ENCODE measurements around the gene TFDP1. TPM values are rescaled to one million over a fixed set of nuclear protein-coding genes. Genes with fewer than 3 reads are reported as not detected.

The TFDP1 gene
- polyA plus RNA-seq, 3 donors: 30.3 to 54.0 (median 37.6) TPM

DNA sequence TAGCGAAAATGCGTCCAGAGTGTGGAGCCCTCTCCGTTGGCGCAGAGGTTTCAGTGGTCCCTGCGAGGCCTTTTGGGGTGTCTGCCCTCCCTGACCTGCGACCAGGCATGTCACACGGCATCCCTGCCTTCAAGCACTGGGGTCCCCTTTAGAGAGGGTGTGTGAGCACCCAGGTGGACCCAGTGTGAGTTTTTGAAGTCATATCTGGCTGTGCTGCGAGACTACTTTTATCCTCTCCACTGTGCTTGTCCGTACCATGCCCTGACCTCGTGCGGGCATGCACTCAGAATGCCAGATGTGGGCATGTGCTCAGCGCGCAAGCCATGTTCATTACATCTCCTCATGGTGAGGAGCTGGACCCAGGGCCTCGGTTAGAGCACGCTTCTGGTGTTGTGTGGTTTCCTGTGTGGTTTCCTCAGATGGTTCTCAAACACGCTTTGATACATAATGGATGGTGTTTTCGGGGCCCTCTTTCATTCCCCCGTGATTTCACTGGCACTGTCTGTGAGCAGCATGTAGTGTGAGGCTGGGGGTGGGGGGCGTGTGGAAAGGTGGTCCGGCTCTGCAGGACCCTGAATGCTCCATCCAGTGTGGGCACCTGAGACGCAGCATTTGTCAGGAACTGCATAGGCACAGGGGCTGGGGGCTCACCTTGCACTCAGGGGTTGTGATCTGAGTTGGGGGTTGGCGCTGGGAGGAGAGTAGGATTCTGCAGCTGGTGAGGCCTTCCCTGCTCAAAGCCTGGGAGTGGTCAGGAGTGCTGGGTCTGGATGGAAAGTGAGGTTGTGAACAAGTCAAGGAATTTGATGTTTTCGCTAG lies 2.3 kb downstream of the TFDP1 start:
- H3K27ac Mint-ChIP-seq: peak overlapping the region in 5 of 7 donors; percentile 24 to 74 (median 57)
- H3K4me2 ChIP-seq (replicated peaks; ENCODE audit: extremely low read depth, low read length, poor library complexity, severe bottlenecking): no peak overlapping the region
- TF ChIP-seq, protein P1, sequence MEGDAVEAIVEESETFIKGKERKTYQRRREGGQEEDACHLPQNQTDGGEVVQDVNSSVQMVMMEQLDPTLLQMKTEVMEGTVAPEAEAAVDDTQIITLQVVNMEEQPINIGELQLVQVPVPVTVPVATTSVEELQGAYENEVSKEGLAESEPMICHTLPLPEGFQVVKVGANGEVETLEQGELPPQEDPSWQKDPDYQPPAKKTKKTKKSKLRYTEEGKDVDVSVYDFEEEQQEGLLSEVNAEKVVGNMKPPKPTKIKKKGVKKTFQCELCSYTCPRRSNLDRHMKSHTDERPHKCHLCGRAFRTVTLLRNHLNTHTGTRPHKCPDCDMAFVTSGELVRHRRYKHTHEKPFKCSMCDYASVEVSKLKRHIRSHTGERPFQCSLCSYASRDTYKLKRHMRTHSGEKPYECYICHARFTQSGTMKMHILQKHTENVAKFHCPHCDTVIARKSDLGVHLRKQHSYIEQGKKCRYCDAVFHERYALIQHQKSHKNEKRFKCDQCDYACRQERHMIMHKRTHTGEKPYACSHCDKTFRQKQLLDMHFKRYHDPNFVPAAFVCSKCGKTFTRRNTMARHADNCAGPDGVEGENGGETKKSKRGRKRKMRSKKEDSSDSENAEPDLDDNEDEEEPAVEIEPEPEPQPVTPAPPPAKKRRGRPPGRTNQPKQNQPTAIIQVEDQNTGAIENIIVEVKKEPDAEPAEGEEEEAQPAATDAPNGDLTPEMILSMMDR (IDR thresholded peaks at IDR 0.05): no peak
- H3K4me3 Mint-ChIP-seq: no peak overlapping the region
- peaks cover 0 to 4% (median 0%) of the 10 kb centered on the region in 3 donors for H3K27me3 Mint-ChIP-seq (ENCODE audit: low read depth in 3 of 3)
- intact Hi-C loops (cut with micrococcal nuclease): no loop called here
- H3K9me3 Mint-ChIP-seq: no peaks in the 10 kb centered on the region
- peaks cover 15 to 19% of the 10 kb centered on the region in 2 donors for H3K4me1 ChIP-seq (ENCODE audit: control insufficient read depth in 1 of 2, insufficient read depth in 2 of 2, low read length in 2 of 2)
- H3K36me3 Mint-ChIP-seq: peaks cover 30 to 46% of the 10 kb centered on the region in 2 donors
- H3K9ac ChIP-seq (ENCODE audit: insufficient read depth, low read length, poor library complexity, severe bottlenecking): no peak overlapping the region
- H2AFZ ChIP-seq (ENCODE audit: insufficient read depth, low read depth, low read length, poor library complexity, severe bottlenecking): no peak overlapping the region
- no peaks in the 10 kb centered on the region for H3K27me3 ChIP-seq (ENCODE audit: control insufficient read depth in 2 of 2, insufficient read depth in 2 of 2, low read length in 2 of 2)
- peak overlapping the region in 1 of 3 experiments; percentile 2 for H3K4me3 ChIP-seq (replicated peaks in 1 of 3; ENCODE audit: low read depth in 2 of 3, low read length in 3 of 3)
- H3K9me3 ChIP-seq (replicated peaks in 1 of 2; ENCODE audit: control insufficient read depth in 1 of 2, insufficient read depth in 1 of 2, low read length in 2 of 2): no peaks in the 10 kb centered on the region
- peaks cover 16 to 37% of the 10 kb centered on the region in 2 donors for H3K36me3 ChIP-seq (replicated peaks in 1 of 2; ENCODE audit: control insufficient read depth in 1 of 2, insufficient read depth in 2 of 2, low read length in 2 of 2)
- peaks cover 28% of the 10 kb centered on the region for H4K20me1 ChIP-seq (ENCODE audit: insufficient read depth, low read length)
- H3K4me1 Mint-ChIP-seq: peaks cover 32% of the 10 kb centered on the region
- no peak for DNase-seq
- WGBS (ENCODE audit: insufficient coverage): 62% methylated on average over 21 of the region's 23 CpGs
- H3K79me2 ChIP-seq (ENCODE audit: insufficient read depth, low read length): peaks cover 55% of the 10 kb centered on the region
- H3K27ac ChIP-seq (ENCODE audit: low read depth in 1 of 2, low read length in 2 of 2): no peak overlapping the region

DNA sequence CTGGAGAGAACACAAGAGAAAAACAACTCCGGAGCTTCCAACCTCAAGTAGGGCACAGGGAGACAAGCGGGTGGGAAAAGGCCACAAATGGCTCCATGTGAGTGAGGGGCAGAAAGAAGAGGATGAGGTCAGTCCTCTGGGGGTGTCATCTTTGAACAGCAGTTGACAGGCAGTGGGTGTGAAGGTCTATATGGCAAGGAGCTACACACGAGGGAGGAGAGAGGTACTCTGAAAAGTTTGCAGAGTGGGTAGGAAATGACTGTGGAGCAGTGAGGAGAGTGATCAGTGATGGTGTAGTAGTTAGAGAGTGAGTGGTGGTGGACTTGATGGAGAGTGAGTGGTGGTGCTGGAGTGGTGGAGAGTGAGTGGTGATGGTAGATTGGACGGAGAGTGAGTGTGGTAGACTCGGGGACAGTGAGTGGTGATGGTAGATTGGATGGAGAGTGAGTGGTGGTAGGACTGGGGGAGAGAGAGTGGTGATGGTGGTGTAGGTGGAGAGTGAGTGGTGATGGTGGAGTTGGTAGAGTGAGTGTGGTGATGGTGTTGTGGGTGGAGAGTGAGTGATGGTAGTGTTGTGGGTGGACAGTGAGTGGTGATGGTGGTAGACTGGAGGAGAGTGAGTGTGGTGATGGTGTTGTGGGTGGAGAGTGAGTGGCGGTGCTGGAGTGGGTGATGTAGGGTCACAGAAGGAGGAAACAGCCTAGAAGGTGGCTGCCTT lies 4.0 kb downstream of the TFDP1 start:
- no peak for DNase-seq
- Histone ChIP-seq H3K4me1 (ENCODE audit: control insufficient read depth in 1 of 2, insufficient read depth in 2 of 2, low read length in 2 of 2) (peaks cover 15 to 19% of the 10 kb centered on the region in 2 donors), H3K79me2 (ENCODE audit: insufficient read depth, low read length) (peaks cover 69% of the 10 kb centered on the region), H3K9ac (ENCODE audit: insufficient read depth, low read length, poor library complexity, severe bottlenecking) (no peak overlapping the region), H3K36me3 (replicated peaks in 1 of 2; ENCODE audit: control insufficient read depth in 1 of 2, insufficient read depth in 2 of 2, low read length in 2 of 2) (peaks cover 16 to 37% of the 10 kb centered on the region in 2 donors), H4K20me1 (ENCODE audit: insufficient read depth, low read length) (peaks cover 40% of the 10 kb centered on the region), H3K27ac (ENCODE audit: low read depth in 1 of 2, low read length in 2 of 2) (peak overlapping the region in 1 of 2 donors; percentile 48), H3K4me2 (replicated peaks; ENCODE audit: extremely low read depth, low read length, poor library complexity, severe bottlenecking) (no peak overlapping the region), H3K9me3 (replicated peaks in 1 of 2; ENCODE audit: control insufficient read depth in 1 of 2, insufficient read depth in 1 of 2, low read length in 2 of 2) (no peaks in the 10 kb centered on the region), H3K4me3 (replicated peaks in 1 of 3; ENCODE audit: low read depth in 2 of 3, low read length in 3 of 3) (no peak overlapping the region), H3K27me3 (ENCODE audit: control insufficient read depth in 2 of 2, insufficient read depth in 2 of 2, low read length in 2 of 2) (no peaks in the 10 kb centered on the region), H2AFZ (ENCODE audit: insufficient read depth, low read depth, low read length, poor library complexity, severe bottlenecking) (no peak overlapping the region)
- 96% methylated on average over 6 of the region's 6 CpGs for WGBS (ENCODE audit: insufficient coverage)
- intact Hi-C loops (cut with micrococcal nuclease): no loop called here
- Mint-ChIP-seq H3K27ac (peak overlapping the region in 6 of 7 donors; percentile 12 to 82 (median 45)), H3K9me3 (no peaks in the 10 kb centered on the region), H3K27me3 (ENCODE audit: low read depth in 3 of 3) (peaks cover 0 to 5% (median 0%) of the 10 kb centered on the region in 3 donors), H3K4me1 (peaks cover 32% of the 10 kb centered on the region), H3K36me3 (peaks cover 32 to 51% of the 10 kb centered on the region in 2 donors), H3K4me3 (no peak overlapping the region)
- TF ChIP-seq, protein P1 (IDR thresholded peaks at IDR 0.05): no peak

Data from CD14-positive monocyte (primary cell).